Cerebellar cortex (tissue), 1 donor: ENCODE data around the gene RANBP1.
"Not testable (repeated sequence)": the region's sequence is repeated elsewhere in the genome, so short reads cannot be mapped to it uniquely, and the experiment has no call there.

Source experiments
- DNase-seq: peaks from one replicate; pipeline ENCODE4 v3.0.0-alpha.2; 2015; ENCODE audit warnings: low spot score

RANBP1 gene

GRCh38 chr22:20115691-20116375 is at the start of gene RANBP1:
Gene RANBP1, plus strand, starts transcription at chr22:20116104. Its CDS starts 81 bp downstream, at chr22:20116185.
- no peak for DNase-seq

- no peak for DNase-seq
Observed at GRCh38 chr22:20066617-20067383, 49.1 kb upstream of the RANBP1 start.

GRCh38 chr22:20067384-20067682 is 48.6 kb upstream of the RANBP1 start:
- not testable (repeated sequence) for DNase-seq

DNA sequence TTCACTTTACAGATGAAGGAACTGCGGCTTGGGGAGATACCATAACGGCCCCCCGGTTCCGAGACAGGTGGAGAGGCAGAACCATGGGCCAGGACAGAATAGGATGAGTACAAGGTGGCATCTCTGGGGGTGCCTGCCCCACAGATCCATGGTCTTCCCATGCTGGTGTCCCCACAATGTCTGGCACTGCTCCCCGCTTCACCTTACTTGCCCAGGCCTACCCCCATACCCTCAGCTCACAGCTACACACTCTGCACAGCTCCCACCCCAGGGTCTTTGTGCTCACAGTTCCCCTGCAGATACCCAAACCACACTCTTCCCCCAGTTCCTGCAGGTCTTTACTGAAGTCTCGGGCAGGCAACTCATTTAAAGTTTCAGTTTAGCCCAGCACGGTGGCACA is 47.3 kb upstream of the RANBP1 start:
- DNase-seq: no peak

DNA sequence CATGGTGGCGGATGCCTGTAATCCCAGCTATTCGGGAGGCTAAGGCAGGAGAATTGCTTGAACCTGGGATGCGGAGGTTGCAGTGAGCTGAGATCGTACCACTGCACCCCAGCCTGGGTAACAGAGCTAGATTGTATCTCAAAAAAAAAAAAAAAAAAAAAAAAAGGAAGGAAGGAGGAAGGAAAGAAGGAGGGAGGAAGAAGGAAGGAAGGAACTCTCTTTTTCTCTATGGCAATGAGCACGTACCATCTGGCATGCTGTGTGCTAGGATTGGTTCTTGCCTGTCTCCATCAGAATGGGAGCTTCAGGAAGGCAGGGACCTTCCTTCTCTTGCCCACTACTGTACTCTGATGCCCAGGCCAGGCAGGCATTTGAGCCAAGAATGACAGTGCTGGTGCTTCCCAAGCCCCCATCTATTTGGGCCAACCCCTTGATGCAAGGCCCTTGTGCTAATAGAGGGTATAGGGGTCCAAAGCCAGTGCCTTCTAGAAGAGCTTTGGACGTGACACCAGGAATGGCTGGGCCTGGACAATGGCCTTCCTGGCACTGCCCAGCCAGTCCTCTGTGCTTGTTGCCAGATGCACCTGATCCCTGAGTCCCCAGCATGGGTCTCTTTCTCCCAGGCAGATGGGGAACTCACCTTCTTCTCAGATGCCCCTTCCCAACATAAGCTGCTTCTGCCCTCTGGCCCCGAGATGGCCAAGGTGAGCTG is 46.4 kb upstream of the RANBP1 start:
- no peak for DNase-seq

DNA sequence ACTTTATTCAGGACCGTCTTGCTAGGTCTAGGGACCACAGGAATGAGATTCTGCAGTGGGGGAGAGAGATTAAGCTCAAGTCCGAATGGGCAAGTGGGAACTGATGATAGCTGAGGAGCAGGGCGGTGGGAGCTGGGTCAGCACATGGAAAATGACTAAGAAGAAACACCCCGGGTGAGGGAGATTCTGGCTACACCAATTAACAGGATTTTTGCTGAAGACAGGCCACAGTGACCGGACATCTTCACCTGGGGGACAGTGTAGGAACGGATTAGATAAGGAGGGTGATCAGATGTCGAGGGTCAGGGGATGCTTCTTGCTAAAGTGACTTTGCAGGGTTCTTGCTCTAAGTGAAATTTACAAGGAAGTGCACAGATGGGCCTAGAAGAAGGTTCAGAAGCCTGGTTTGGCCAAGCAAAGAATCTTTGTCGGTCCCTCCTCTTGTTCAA is 44.4 kb upstream of the RANBP1 start:
- no peak for DNase-seq

DNA sequence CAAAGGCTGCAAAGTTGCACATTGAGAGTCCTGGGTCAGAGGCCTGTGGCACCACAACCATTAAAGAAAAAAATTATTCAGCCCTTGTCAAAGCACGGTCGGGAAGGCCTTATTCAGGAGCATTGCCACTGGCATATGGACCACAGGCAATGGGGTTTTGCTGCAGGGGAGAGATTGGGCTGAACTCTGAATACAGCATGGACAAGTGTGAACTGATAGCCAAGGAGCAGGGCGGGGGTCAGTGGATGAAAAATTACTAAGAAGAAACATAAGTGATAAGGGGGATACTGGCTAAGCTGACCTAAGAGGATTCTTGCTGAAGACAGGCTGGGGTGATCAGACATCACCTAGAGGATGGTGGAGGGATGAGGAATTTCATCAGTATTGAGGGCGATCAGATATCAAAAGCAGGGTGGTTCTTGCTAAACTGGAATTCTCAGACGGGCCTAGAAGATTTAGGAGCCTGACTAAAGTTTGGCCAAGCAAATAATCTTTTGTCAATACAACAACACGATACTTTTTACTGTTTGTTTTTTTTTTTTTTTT is 39.2 kb upstream of the RANBP1 start:
- DNase-seq: no peak

GRCh38 chr22:20079745-20080444 is 36.0 kb upstream of the RANBP1 start, which contains the start of gene DGCR8:
Gene DGCR8, plus strand, starts transcription at chr22:20080241. Its CDS starts 5,723 bp downstream, at chr22:20085964.
- peak; percentile 92 for DNase-seq

DNA sequence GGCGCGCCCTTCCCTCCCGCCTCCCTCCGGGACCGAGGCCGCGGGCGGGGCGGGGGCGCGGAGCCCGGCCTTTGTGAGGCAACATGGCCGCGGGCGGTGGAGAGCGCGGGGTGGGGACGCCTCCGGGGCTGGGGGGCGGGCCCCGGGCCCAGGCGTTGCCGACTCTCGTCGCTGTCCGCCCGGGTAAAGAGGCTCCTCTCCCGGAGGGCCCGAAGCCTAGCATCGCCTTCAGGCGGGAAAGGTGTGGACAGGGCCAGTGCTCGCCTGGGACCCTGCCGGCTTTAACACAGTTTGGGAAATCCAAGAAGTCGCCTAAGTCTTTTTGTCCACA is 35.5 kb upstream of the RANBP1 start:
- DNase-seq: peak; percentile 28

DNA sequence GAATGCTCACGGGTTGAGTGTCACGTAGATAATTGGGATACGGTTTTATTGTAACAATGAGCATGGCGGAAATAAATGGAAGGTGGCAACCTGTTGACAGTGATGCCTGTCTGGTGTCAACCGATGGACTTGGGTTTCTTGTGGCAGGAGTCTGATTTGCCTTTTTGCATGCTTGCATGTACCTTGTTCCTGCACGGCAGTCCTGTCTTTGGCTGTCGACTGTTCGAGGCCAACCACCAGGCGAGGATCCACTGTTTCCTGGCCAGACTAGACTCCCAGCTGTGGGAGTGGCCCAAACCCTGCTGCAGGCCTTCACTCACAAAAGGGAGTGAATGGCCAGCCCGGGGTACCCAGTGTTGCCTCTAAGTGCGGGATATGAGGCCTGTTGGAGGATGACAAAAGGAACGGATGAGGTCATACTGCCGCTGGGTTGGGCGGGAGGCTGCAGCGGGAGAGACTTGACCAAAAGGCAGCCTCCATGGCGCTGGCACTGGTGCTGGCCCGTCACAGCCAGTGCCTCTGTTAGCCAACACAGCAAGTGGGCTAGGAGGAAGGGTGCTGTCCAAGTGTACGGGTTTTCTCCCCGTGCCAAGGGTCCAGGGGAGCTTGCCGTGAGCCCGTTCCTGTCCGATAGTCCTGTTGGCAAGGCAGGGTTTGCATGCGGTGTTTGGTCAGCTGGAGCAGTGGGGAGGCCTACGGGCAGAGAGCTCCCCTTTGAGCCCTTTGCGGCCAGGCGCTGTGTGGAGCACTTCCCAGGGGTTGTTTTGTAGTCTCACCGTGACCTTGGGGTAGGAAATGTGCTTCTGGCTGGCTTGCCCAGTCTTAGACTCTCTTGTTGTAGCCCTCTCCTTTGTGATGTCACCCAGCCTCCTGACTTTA is 34.9 kb upstream of the RANBP1 start:
- DNase-seq: no peak

DNA sequence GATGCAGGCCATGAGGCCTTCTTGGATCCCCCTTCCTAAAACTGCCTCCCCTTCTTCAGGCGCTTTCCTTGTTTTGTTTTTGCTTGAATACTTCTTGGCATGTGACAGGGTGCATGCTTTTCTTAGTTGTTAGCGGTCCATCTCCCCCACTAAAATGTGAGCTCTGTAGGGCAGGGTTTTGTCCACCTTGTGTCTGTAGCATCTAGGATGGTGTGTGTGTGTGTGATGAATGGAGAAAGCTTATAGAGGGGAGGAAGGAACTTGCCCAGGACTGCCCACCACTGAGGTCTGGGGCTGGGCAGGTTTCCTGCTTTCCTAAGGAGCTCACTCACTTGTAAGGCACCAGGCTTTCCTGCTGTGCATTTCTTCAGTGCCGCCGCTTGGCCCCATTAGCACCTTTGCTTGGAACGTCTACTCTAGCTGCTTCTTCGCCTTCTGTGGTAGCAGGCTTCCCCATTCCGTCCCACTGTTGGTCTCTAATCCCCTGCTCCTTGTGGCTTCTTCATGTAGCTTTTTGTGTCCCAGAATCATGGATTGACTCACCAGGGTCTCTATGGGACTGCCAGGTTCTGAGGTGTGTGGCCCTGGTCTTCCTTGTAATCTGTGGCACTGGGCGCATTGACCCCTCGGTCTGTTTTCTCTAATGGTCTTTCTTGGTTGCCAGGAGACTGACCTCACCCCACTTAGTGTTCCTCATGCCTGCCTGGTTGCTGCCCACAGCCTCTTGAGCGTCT is 32.6 kb upstream of the RANBP1 start:
- no peak for DNase-seq

- no peak for DNase-seq
Observed at GRCh38 chr22:20083891-20084546, 31.9 kb upstream of the RANBP1 start.

DNA sequence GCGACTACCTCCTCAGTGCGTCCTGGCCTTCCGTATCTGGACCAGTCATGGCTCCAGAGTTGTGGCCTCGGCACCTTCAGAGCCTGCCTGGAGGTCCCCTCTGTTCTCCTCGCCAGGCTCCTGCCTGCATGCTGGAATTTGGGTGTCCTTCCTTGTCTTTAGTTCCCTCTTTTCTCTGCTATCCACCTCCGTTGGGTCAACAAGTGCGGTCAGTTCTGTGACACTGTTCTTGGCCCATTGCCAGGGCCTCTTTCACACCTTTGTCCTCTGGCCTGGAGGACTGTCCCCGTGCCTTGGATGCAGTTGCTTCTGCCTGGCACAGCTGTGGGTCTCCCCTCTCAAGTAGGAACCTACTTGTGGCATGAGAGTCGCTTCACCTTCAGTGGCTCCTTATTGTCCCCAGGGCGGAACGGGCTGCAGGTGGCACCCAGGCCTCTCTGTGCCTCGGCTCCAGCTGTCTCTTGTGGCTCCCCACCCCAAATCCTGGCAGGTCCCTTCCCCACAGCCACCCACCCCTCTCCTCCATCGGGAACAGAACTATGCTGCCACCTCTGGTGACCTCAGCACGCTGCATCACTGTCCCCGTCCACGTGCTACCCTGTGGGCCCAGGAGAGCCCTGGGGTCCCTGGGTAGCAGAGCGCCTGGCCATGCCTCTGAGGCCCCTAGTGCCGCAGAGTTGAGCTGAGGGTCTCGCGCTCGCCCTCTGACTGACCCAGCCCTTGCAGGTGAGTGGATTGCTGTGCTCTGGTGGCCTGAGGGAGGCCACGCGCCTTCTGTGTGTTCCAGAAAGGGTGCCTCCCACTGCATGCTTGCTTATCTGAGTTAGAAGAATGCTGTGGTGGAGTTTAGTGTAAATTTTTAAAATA is 31.1 kb upstream of the RANBP1 start:
- DNase-seq: no peak

GRCh38 chr22:20085651-20086050 is 30.3 kb upstream of the RANBP1 start:
- DNase-seq: no peak

DNA sequence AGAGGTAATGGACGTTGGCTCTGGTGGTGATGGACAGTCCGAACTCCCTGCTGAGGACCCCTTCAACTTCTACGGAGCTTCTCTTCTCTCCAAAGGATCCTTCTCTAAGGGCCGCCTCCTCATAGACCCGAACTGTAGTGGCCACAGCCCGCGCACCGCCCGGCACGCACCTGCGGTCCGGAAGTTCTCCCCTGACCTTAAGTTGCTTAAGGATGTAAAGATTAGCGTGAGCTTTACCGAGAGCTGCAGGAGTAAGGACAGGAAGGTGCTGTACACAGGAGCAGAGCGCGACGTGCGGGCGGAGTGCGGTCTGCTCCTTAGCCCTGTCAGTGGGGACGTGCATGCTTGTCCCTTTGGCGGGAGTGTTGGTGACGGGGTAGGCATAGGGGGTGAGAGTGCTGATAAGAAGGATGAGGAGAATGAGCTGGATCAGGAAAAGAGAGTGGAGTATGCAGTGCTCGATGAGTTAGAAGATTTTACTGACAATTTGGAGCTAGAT is 29.8 kb upstream of the RANBP1 start:
- no peak for DNase-seq

DNA sequence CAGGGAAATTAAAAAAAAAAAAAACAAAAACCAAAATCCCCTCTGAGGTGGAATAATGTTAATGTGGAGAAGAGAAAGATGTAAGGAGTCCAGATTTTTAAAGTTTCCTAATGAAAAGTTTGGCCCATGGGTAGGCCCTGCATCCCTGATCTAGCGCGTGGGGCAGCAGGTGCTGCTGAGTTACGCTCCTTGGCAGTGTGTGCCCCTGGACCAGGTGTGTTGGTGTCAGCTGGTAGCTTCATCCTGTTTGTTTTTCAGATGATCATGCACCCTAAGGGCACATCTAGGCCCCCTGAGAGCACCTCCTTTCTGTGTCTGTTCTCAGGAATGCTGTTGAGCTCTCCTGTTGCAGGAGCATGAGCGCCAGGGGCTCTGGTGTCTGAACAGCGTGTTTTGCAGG is 29.1 kb upstream of the RANBP1 start:
- DNase-seq: no peak

GRCh38 chr22:20087319-20088262 is 28.3 kb upstream of the RANBP1 start:
- DNase-seq: no peak

- no peak for DNase-seq
Observed at GRCh38 chr22:20088263-20088648, 27.6 kb upstream of the RANBP1 start.
